Measurements from ENCODE around the gene PTPRM. TPM values are rescaled to one million over a fixed set of nuclear protein-coding genes. Genes with fewer than 3 reads are reported as not detected.

The PTPRM gene
- total and polyA plus RNA-seq, 2 experiments from 2014 or later, result 1.6 to 5.3 TPM

GRCh38 chr18:7766346-7766745 is 199.2 kb downstream of the PTPRM start:
- H3K27ac ChIP-seq (ENCODE audit: low read depth), result no peak overlapping the region
- no peaks in the 10 kb centered on the region for H3K9me2 ChIP-seq (ENCODE audit: insufficient read depth)
- peaks cover 2% of the 10 kb centered on the region for H3K27me3 Mint-ChIP-seq (ENCODE audit: insufficient read depth, low read depth, poor library complexity)
- no peaks in the 10 kb centered on the region for H3K36me3 ChIP-seq (ENCODE audit: insufficient read depth)
- peaks cover 22% of the 10 kb centered on the region for H3K4me1 Mint-ChIP-seq
- H4K20me1 ChIP-seq (replicated peaks; ENCODE audit: insufficient read depth), result no peaks in the 10 kb centered on the region
- ATAC-seq (peak; percentile 88), DNase-seq (ENCODE audit: low spot score) (peak; percentile 16)
- no peaks in the 10 kb centered on the region for H3K27me3 ChIP-seq (ENCODE audit: insufficient read depth)
- peaks cover 16% of the 10 kb centered on the region for H3K4me1 ChIP-seq (ENCODE audit: insufficient read depth)
- no peaks in the 10 kb centered on the region for H3K79me2 ChIP-seq (replicated peaks; ENCODE audit: insufficient read depth)
- H2AFZ ChIP-seq, result no peak overlapping the region
- H3K27ac Mint-ChIP-seq, result 0 out of 2 replicates have a peak overlapping the region, but pooled peaks have one; percentile 2
- no peaks in the 10 kb centered on the region for H3F3A ChIP-seq (replicated peaks; ENCODE audit: low read depth)
- no peaks in the 10 kb centered on the region for H3K36me3 Mint-ChIP-seq (ENCODE audit: low read depth)
- H3K4me3 ChIP-seq, result no peak overlapping the region
- H3K4me3 Mint-ChIP-seq, result no peak overlapping the region
- no peaks in the 10 kb centered on the region for H3K9me3 Mint-ChIP-seq
- TF ChIP-seq EZH2phosphoT487 (IDR thresholded peaks at IDR 0.05; ENCODE audit: unreplicated experiment), result no peak
- TF ChIP-seq REST (IDR thresholded peaks at IDR 0.05; ENCODE audit: unreplicated experiment), result no peak
- TF ChIP-seq POLR2AphosphoS5 (IDR thresholded peaks at IDR 0.05; ENCODE audit: low read depth), result no peak
- no peak for TF ChIP-seq STAT1 (IDR thresholded peaks at IDR 0.05; ENCODE audit: unreplicated experiment)
- TF ChIP-seq CREB1 (CRISPR knock-in tag; IDR thresholded peaks at IDR 0.05; ENCODE audit: low read depth), result no peak
- TF ChIP-seq NANOG (IDR thresholded peaks at IDR 0.05; ENCODE audit: borderline replicate concordance), result no peak
- TF ChIP-seq ZNF331 (CRISPR knock-in tag; IDR thresholded peaks at IDR 0.05; ENCODE audit: low read depth), result no peak
- H3K4me2 ChIP-seq, result no peak overlapping the region

GRCh38 chr18:7766817-7767216 is 199.7 kb downstream of the PTPRM start:
- no peaks in the 10 kb centered on the region for H3K36me3 ChIP-seq (ENCODE audit: insufficient read depth)
- H3K36me3 Mint-ChIP-seq (ENCODE audit: low read depth), result no peaks in the 10 kb centered on the region
- no peak for TF ChIP-seq EZH2phosphoT487 (IDR thresholded peaks at IDR 0.05; ENCODE audit: unreplicated experiment)
- TF ChIP-seq STAT1 (IDR thresholded peaks at IDR 0.05; ENCODE audit: unreplicated experiment), result no peak
- no peak for TF ChIP-seq ZNF114 (CRISPR knock-in tag; IDR thresholded peaks at IDR 0.05)
- no peak for TF ChIP-seq NANOG (IDR thresholded peaks at IDR 0.05; ENCODE audit: borderline replicate concordance)
- no peak for TF ChIP-seq CTCF (conservative IDR thresholded peaks at IDR 0.05; ENCODE audit: low read depth in 2 of 2)
- TF ChIP-seq JUNB (IDR thresholded peaks at IDR 0.05; ENCODE audit: unreplicated experiment), result no peak
- TF ChIP-seq ZNF331 (CRISPR knock-in tag; IDR thresholded peaks at IDR 0.05; ENCODE audit: low read depth), result no peak
- TF ChIP-seq CREB1 (CRISPR knock-in tag; IDR thresholded peaks at IDR 0.05; ENCODE audit: low read depth), result no peak
- TF ChIP-seq POLR2AphosphoS5 (IDR thresholded peaks at IDR 0.05; ENCODE audit: low read depth), result no peak

More at GRCh38 chr18:7766817-7767216, 199.7 kb downstream of the PTPRM start:
- Histone ChIP-seq H4K20me1 (replicated peaks; ENCODE audit: insufficient read depth) (no peaks in the 10 kb centered on the region), H3K4me2 (no peak overlapping the region), H2AFZ (no peak overlapping the region), H3K4me3 (no peak overlapping the region), H3K4me1 (ENCODE audit: insufficient read depth) (peaks cover 16% of the 10 kb centered on the region), H3F3A (replicated peaks; ENCODE audit: low read depth) (no peaks in the 10 kb centered on the region), H3K27ac (ENCODE audit: low read depth) (no peak overlapping the region), H3K79me2 (replicated peaks; ENCODE audit: insufficient read depth) (no peaks in the 10 kb centered on the region), H3K27me3 (ENCODE audit: insufficient read depth) (no peaks in the 10 kb centered on the region), H3K9me2 (ENCODE audit: insufficient read depth) (no peaks in the 10 kb centered on the region)
- ATAC-seq (no peak), DNase-seq (ENCODE audit: low spot score) (no peak)
- Mint-ChIP-seq H3K4me3 (no peak overlapping the region), H3K27me3 (ENCODE audit: insufficient read depth, low read depth, poor library complexity) (peaks cover 2% of the 10 kb centered on the region), H3K4me1 (peaks cover 22% of the 10 kb centered on the region), H3K27ac (no peak overlapping the region), H3K9me3 (no peaks in the 10 kb centered on the region)
